Liver (tissue), 3 donors: ENCODE data around the gene CFAP221.

Experiments
- CTCF ChIP-seq: fragments of 150-350 bp; IDR thresholded peaks from 2 replicates; pipeline ENCODE4 v1.5.1; 2017; ENCODE audit warnings: improper control_type of control experiment, low read depth, low read length; ENCODE audit not compliant: missing input control
- GABPA ChIP-seq, 2 donors: IDR thresholded peaks in 1 of 2; conservative IDR thresholded peaks in 1 of 2; 2 replicates each; pipeline ENCODE4 v1.6.1; 2016; ENCODE audit warnings: antibody characterized with exemption in 2 of 2, mild to moderate bottlenecking in 1 of 2, moderate library complexity in 1 of 2
- TAF1 ChIP-seq: conservative IDR thresholded peaks from 2 replicates; pipeline ENCODE4 v1.6.1; 2016; ENCODE audit warnings: antibody characterized with exemption, mild to moderate bottlenecking
- donor health status: healthy.
- donor health status: healthy.

DNA sequence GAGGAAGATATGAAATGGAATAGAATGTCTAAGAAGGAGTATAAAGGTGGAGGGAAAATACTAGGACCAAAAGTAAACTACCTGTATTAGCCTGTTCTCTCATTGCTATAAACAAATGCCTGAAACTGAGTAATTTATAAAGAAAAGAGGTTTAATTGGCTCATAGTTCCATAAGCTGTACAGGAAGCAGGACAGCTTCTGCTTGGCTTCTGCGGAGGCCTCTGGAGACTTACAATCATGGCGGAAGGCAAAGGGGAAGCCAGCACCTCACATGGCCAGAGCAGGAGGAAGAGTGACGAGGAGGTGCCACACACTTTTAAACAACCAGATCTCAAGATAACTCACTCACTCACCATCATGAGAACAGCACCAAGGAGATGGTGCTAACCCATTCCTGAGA is 101.9 kb downstream of the CFAP221 start:
- TF ChIP-seq CTCF (no peak), GABPA (IDR thresholded peaks at IDR 0.05 in 1 of 2, conservative IDR thresholded peaks at IDR 0.05 in 1 of 2) (no peak), TAF1 (no peak)
